Ovary (tissue), 9 donors: ENCODE data around the gene PALD1. TPM values are rescaled to one million over a fixed set of nuclear protein-coding genes. Genes with fewer than 3 reads are reported as not detected.

Experiments
- DNase-seq, 5 donors: peaks; one replicate each; pipeline ENCODE4 v3.0.0-alpha.2; 2019 to 2020
- H3K27ac ChIP-seq, 2 donors: fragments of 200-600 bp; one replicate each; pipeline versions ENCODE4 v1.5.1 to v1.8.0; 2019 to 2022
- H3K27me3 ChIP-seq: fragments of 200-600 bp; one replicate; pipeline ENCODE4 v1.8.0; 2022
- H3K36me3 ChIP-seq: fragments of 200-600 bp; sonication (generic); one replicate; pipeline ENCODE4 v1.5.1; 2019
- H3K4me1 ChIP-seq: one replicate; pipeline ENCODE4 v1.8.1; 2013; ENCODE audit warnings: mild to moderate bottlenecking, moderate library complexity; ENCODE audit not compliant: insufficient read depth
- H3K4me3 ChIP-seq: fragments of 200-600 bp; sonication (generic); one replicate; pipeline ENCODE4 v1.5.1; 2017
- H3K9me3 ChIP-seq, 2 donors: fragments of 200-600 bp in 1 of 2; sonication (generic) in 1 of 2; one replicate each; pipeline versions ENCODE4 v1.5.1 to v1.8.1; 2013 to 2019; ENCODE audit warnings: mild to moderate bottlenecking in 1 of 2, moderate library complexity in 1 of 2
- CTCF ChIP-seq, 3 donors: fragments of 450-650 bp in 2 of 3; fragments of 200-600 bp in 1 of 3; IDR thresholded peaks; one replicate each; pipeline versions ENCODE4 v1.5.1 to v1.8.0; 2016 to 2022; ENCODE audit warnings: antibody characterized with exemption in 3 of 3, mild to moderate bottlenecking in 1 of 3
- EP300 ChIP-seq: sonication (generic); formaldehyde crosslinking; IDR thresholded peaks from one replicate; pipeline ENCODE4 v1.6.1; 2017; ENCODE audit warnings: antibody characterized with exemption
- POLR2A ChIP-seq: fragments of 450-650 bp; IDR thresholded peaks from one replicate; pipeline ENCODE4 v1.6.1; 2017; ENCODE audit warnings: antibody characterized with exemption, mild to moderate bottlenecking, moderate library complexity
- WGBS, 3 donors: extraction: QIAGEN DNeasy Blood & Tissue Kit in 1 of 3; methylation state at CpG; one replicate each; pipeline versions ENCODE4 v1.1.5 to v1.1.7; 2013 to 2017; 5-methylcytosine and 5-hydroxymethylcytosine counted together
- intact Hi-C, 4 donors: fragments of 100-400 bp; cut with DNase I; formaldehyde crosslinking; loops; one replicate each; pipeline versions ENCODE4 v1.11.0 to v1.15.1; 2022 to 2023
- polyA plus RNA-seq, 2 donors: library from polyadenylated mRNA; stranded (reverse); fragments of 200-250 nt in 1 of 2; fragments of 350-450 nt in 1 of 2; fragmentation: Illumina TruSeq in 1 of 2; extraction: RNeasy Lipid Tissue Mini Kit (QIAGEN cat#74804) in 1 of 2; gene quantifications; one replicate each; pipeline ENCODE4 v1.2.3, GENCODE V29; 2013 to 2014
- total RNA-seq, 7 donors: library from RNA; depleted of rRNA in 2 of 7; stranded (reverse); fragments of >200 nt in 2 of 7; fragmentation: NEBNext Ultra II Directional in 3 of 7; extraction: Animal tissue kit (Norgen Biotek cat#: 25700) in 3 of 7; gene quantifications; one replicate each; pipeline versions ENCODE4 v1.1.0 to v1.2.4, GENCODE V29; 2016 to 2023
- donor health status: DM: no; HTN: no; CAD: no; lungs with moderate emphysema.
- donor health status: DM: no; HTN: no; CAD: no.
- donor health status: Bipolar disorder and iron deficiency.
- donor health status: DM: yes; HTN: yes; CAD: no.
- donor health status: DM: no; HTN: no; CAD: no.
- donor health status: DM: yes; HTN: yes; CAD: no.

Gene PALD1
- total and polyA plus RNA-seq, 9 donors, result 2.2 to 10.5 (median 6.8) TPM

- no peak for DNase-seq
- intact Hi-C loops, result no loop called here
- Histone ChIP-seq H3K27ac (no peak overlapping the region), H3K4me1 (no peaks in the 10 kb centered on the region), H3K27me3 (no peaks in the 10 kb centered on the region), H3K4me3 (no peak overlapping the region), H3K9me3 (no peaks in the 10 kb centered on the region), H3K36me3 (no peaks in the 10 kb centered on the region)
- 96 to 100% (median 97%) methylated on average over 1 of the region's 1 CpG for WGBS, 3 donors
- TF ChIP-seq EP300, result no peak
- TF ChIP-seq CTCF (IDR thresholded peaks at IDR 0.05), result no peak
- no peak for TF ChIP-seq POLR2A
Measured at GRCh38 chr10:70543911-70544310, 65.3 kb downstream of the PALD1 start.

GRCh38 chr10:70544431-70545340 lies 66.1 kb downstream of the PALD1 start:
- WGBS, 3 donors, result 70 to 82% (median 76%) methylated on average over 12 of the region's 12 CpGs
- no peaks in the 10 kb centered on the region for H3K27me3 ChIP-seq

GRCh38 chr10:70546584-70546983 lies 68.0 kb downstream of the PALD1 start:
- no peak overlapping the region for H3K4me3 ChIP-seq
- 4 to 8% (median 6%) methylated on average over 3 of the region's 3 CpGs for WGBS, 3 donors
- TF ChIP-seq EP300 (no peak), POLR2A (no peak)
- no peak overlapping the region for H3K27ac ChIP-seq
- intact Hi-C loops, result loop anchor here in 3 of 4 donors (5.0 kb wide), 4 partner anchors 84 to 336 kb away; no protein-coding TSS in a partner anchor
- peak in 2 of 5 donors; percentile 25 to 39 for DNase-seq
- no peaks in the 10 kb centered on the region for H3K27me3 ChIP-seq
- H3K9me3 ChIP-seq, result no peaks in the 10 kb centered on the region
- no peaks in the 10 kb centered on the region for H3K36me3 ChIP-seq
- H3K4me1 ChIP-seq, result no peaks in the 10 kb centered on the region

More at GRCh38 chr10:70544431-70545340, 66.1 kb downstream of the PALD1 start:
- DNase-seq, result no peak
- Histone ChIP-seq H3K4me3 (no peak overlapping the region), H3K36me3 (no peaks in the 10 kb centered on the region), H3K27ac (no peak overlapping the region), H3K9me3 (no peaks in the 10 kb centered on the region), H3K4me1 (no peaks in the 10 kb centered on the region)
- intact Hi-C loops, result loop anchor here in 3 of 4 donors (5.0 kb wide), 4 partner anchors 82 to 338 kb away; no protein-coding TSS in a partner anchor
- TF ChIP-seq POLR2A (no peak), EP300 (no peak), CTCF (IDR thresholded peaks at IDR 0.05) (no peak)

DNA sequence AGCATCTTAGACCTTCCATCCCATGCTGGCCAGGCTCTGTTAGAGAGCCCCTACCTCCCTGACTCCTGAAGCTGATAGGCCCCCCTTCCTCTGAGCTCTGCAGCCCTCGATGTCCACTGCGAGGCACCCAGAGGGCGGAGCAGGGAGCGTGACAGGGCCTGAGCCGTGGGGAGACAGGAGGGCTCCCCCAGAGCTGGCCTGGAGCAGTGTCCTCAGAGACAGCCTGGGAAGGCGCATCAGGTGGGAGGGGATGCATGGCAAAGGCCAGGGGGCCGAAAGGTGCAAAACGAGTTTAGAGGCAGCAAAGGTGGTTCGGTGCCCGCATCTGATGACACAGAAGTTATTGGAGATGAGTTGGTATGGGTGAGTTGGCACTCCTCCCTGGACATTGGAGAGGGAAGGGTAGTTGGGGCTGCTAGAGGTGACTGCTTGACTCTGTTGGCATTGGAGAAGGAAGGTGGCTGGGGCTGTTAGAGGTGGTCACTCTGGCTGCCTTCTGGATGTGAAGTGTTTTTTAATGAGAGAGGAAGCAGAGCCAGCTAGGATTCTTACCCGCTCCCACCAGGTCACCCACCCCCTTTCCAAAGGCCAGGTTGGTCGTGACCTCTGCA lies 70.9 kb downstream of the PALD1 start:
- Histone ChIP-seq H3K4me1 (peaks cover 3% of the 10 kb centered on the region), H3K36me3 (no peaks in the 10 kb centered on the region), H3K9me3 (no peaks in the 10 kb centered on the region), H3K4me3 (no peak overlapping the region), H3K27ac (no peak overlapping the region), H3K27me3 (no peaks in the 10 kb centered on the region)
- intact Hi-C loops, result loop anchor here in 3 of 4 donors (2.0 to 5.0 kb wide), 5 partner anchors 87 to 333 kb away; no protein-coding TSS in a partner anchor
- WGBS, 3 donors, result 81 to 84% (median 83%) methylated on average over 12 of the region's 12 CpGs
- no peak for TF ChIP-seq EP300
- TF ChIP-seq POLR2A, result no peak
- no peak for TF ChIP-seq CTCF (IDR thresholded peaks at IDR 0.05)
- DNase-seq, result no peak
